ENCODE data around the gene DDX49.

DDX49 gene

DNA sequence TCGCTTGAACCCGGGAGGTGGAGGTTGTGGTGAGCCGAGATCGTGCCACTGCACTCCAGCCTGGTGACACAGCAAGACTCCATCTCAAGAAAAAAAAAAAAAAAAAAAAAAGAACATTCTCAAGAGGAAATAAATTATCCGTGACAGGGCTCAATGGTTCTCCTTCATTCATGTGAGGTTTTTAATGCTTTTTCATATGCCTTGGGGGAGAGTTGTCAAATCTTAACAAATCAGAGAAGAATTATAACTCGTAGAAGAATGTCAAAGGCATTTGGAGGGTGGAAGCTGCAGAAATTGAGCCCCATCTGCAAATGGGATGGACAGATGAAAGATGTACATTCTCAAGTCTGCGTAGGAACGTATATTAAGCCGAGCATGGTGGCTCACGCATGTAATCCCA, 56.4 kb downstream of the DDX49 start:
- no peak for DNase-seq (ENCODE audit: low read depth in 2 of 2)
